RCC 7860 (cell line): ENCODE data around the gene BLTP3A.
A peak's percentile ranks its signal among the peaks of the same experiment; 100 is the strongest.
"Not testable (repeated sequence)": the region's sequence is repeated elsewhere in the genome, so short reads cannot be mapped to it uniquely, and the experiment has no call there.

Source experiments
- DNase-seq: peaks from one replicate; pipeline ENCODE4 v3.0.0-alpha.2; 2015; ENCODE audit warnings: low spot score
- FAIRE-seq: peaks from 2 replicates; lab custom pipeline; 2012; peaks lifted over from hg19 to GRCh38; lab: Jason Lieb, UNC

The BLTP3A gene

GRCh38 chr6:34791701-34792604 lies at the start of gene BLTP3A:
Gene BLTP3A (plus strand): TSS chr6:34792083. CDS start chr6:34792251, 168 bp downstream.
- DNase-seq (peak; percentile 26), FAIRE-seq (no peak)

- FAIRE-seq (no peak), DNase-seq (no peak)
These were observed 49.8 kb upstream of the BLTP3A start for GRCh38 chr6:34742094-34742493.

- FAIRE-seq: no peak
These were observed 48.1 kb upstream of the BLTP3A start for GRCh38 chr6:34743625-34744293.

GRCh38 chr6:34744294-34744647 lies 47.6 kb upstream of the BLTP3A start:
- not testable (repeated sequence) for DNase-seq, FAIRE-seq

More at GRCh38 chr6:34743625-34744293, 48.1 kb upstream of the BLTP3A start:
- DNase-seq: no peak

- DNase-seq (peak; percentile 24), FAIRE-seq (no peak)
These were observed 46.4 kb upstream of the BLTP3A start for GRCh38 chr6:34745277-34746103.

- DNase-seq: no peak
- FAIRE-seq: no peak
These were observed 45.6 kb upstream of the BLTP3A start for GRCh38 chr6:34746104-34746846.

- FAIRE-seq (no peak), DNase-seq (no peak)
These were observed 43.1 kb upstream of the BLTP3A start for GRCh38 chr6:34748757-34749156.

- not testable (repeated sequence) for FAIRE-seq, DNase-seq
These were observed 35.4 kb upstream of the BLTP3A start for GRCh38 chr6:34756513-34756856.

- no peak for FAIRE-seq
- DNase-seq: no peak
These were observed 34.1 kb upstream of the BLTP3A start for GRCh38 chr6:34757687-34758274.

GRCh38 chr6:34760108-34760507 lies 31.8 kb upstream of the BLTP3A start:
- DNase-seq: no peak
- no peak for FAIRE-seq

GRCh38 chr6:34761681-34762080 lies 30.2 kb upstream of the BLTP3A start:
- not testable (repeated sequence) for FAIRE-seq, DNase-seq

- DNase-seq (no peak), FAIRE-seq (no peak)
These were observed 23.7 kb upstream of the BLTP3A start for GRCh38 chr6:34768148-34768547.

GRCh38 chr6:34771727-34772126 lies 20.2 kb upstream of the BLTP3A start:
- DNase-seq (peak; percentile 38), FAIRE-seq (peak; percentile 50)

GRCh38 chr6:34772940-34773339 lies 18.9 kb upstream of the BLTP3A start:
- no peak for FAIRE-seq
- no peak for DNase-seq

GRCh38 chr6:34773916-34774315 lies 18.0 kb upstream of the BLTP3A start:
- DNase-seq (no peak), FAIRE-seq (no peak)

- no peak for FAIRE-seq
- DNase-seq: no peak
These were observed 16.9 kb upstream of the BLTP3A start for GRCh38 chr6:34774967-34775366.

- not testable (repeated sequence) for FAIRE-seq, DNase-seq
These were observed 6.5 kb upstream of the BLTP3A start for GRCh38 chr6:34785375-34785774.

GRCh38 chr6:34787152-34787551 lies 4.7 kb upstream of the BLTP3A start:
- FAIRE-seq, DNase-seq: not testable (repeated sequence)

- DNase-seq (no peak), FAIRE-seq (no peak)
These were observed 3.8 kb upstream of the BLTP3A start for GRCh38 chr6:34788111-34788510.

- no peak for DNase-seq
These were observed 651 bp upstream of the BLTP3A start for GRCh38 chr6:34791164-34791700.

More at GRCh38 chr6:34791164-34791700, 651 bp upstream of the BLTP3A start:
- FAIRE-seq: no peak
